ENCODE measurements around the gene MLX.
A peak's percentile ranks its signal among the peaks of the same experiment; 100 is the strongest.
"Not testable (repeated sequence)": the region's sequence is repeated elsewhere in the genome, so short reads cannot be mapped to it uniquely, and the experiment has no call there.

MLX gene

DNA sequence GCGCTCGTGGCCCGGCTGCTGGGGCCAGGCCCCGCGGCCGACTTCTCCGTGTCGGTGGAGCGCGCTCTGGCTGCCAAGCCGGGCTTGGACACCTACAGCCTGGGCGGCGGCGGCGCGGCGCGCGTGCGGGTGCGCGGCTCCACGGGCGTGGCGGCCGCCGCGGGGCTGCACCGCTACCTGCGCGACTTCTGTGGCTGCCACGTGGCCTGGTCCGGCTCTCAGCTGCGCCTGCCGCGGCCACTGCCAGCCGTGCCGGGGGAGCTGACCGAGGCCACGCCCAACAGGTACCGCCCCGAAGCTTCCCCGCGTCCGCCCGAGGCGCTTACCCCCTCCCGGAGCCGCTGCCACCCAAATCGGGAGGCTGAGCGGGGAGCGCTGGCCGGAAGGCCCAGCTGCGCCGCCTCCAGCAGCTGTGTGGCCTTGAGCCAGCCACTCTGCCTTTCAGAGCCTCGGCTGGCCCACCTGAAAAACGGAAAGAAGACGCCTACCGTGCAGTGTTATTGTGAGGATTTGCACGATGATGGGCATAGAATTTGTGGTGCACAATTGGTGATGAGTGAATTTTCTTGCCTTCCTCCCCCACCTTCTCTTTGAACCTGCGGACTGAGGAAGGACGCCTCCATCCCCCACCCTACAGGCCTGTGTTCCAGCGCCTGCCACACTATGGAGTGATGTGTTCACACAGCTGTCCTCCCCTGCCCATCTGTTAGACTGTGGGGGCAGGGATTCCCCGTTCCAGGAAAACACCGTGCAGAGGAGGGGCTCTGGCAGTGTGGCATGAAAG, 30.3 kb upstream of the MLX start:
- DNase-seq: peak; percentile 67 to 70

- DNase-seq: no peak
Observed at GRCh38 chr17:42537156-42537805, 29.6 kb upstream of the MLX start.

DNA sequence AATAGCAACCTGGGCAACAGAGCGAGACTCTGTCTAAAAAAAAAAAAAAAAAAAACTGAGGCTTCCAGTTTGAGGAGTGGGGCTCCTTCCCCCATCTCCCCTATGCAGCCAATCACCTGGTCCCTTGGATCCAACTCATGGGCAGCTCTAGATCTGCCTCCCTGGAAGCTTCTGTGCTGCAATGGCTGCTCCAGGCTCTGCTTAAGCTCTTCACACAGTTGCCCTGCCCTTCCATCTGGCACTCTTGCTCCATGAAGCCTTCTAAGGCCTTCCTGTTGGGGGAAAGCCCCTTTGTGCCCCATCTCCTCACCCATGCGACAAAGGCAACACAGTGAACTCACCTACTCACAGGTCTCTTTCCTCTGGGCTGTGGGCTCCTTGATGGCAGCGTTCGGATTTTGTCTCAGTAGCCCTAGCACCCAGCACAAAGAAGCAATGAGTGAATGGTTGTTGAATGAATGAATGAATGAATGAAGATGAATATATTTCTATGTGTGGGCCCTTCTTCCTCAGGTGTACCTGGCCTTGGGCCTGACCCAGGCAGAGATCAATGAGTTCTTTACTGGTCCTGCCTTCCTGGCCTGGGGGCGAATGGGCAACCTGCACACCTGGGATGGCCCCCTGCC, 29.0 kb upstream of the MLX start:
- DNase-seq: no peak

- DNase-seq: no peak
Observed at GRCh38 chr17:42538482-42538881, 28.4 kb upstream of the MLX start.

- DNase-seq: not testable (repeated sequence)
Observed at GRCh38 chr17:42540558-42540957, 26.3 kb upstream of the MLX start.

DNA sequence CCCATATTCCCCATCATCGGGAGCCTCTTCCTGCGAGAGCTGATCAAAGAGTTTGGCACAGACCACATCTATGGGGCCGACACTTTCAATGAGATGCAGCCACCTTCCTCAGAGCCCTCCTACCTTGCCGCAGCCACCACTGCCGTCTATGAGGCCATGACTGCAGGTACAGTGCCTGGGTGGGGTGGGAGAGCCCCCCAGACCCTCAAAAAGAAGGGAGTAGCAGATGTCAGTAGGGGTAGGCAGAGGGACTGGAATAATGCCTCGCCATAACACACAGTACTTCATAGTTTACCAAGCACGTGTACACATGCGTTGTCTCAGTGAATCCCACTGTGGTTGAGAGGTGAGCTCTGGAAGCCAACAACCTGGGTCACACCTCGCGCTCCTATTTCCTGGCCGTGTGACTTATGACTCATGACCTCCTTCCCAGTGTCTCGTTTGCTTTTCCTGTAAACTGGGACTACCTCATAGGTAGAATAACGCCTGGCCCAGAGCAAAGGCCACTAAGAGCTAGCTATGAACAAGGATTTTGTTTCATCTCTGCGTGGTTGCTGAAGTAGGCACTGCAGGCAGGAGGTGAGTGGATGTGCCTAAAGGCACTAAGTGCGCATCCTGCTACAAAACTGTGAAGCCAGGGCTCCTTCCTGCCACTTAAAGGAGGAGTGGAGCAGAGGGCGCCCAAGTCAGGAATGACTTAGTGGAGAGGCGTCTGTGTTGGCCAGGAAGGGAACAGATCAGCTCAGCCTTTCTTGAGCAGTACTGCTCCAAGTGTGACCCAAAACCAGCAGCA, 25.7 kb upstream of the MLX start:
- DNase-seq: no peak

GRCh38 chr17:42543190-42544079, 23.5 kb upstream of the MLX start:
- DNase-seq: no peak

DNA sequence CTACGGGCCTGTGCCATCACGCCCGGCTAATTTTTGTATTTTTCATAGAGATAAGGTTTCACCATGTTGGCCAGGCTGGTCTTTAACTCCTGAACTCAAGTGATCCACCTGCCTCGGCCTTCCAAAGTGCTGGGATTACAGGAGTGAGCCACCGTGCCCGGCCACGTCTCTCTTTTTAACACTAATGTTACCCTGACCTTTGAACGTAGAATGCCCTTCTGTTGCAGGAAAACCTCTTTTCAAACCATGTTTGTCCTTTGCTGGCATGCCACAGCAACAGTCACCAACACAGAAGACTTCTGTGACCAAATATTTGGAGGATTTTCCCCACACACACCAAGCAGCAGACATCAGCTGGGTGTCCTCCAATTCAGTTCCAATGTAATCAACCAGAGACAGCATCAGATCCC, 22.0 kb upstream of the MLX start:
- DNase-seq: no peak

DNA sequence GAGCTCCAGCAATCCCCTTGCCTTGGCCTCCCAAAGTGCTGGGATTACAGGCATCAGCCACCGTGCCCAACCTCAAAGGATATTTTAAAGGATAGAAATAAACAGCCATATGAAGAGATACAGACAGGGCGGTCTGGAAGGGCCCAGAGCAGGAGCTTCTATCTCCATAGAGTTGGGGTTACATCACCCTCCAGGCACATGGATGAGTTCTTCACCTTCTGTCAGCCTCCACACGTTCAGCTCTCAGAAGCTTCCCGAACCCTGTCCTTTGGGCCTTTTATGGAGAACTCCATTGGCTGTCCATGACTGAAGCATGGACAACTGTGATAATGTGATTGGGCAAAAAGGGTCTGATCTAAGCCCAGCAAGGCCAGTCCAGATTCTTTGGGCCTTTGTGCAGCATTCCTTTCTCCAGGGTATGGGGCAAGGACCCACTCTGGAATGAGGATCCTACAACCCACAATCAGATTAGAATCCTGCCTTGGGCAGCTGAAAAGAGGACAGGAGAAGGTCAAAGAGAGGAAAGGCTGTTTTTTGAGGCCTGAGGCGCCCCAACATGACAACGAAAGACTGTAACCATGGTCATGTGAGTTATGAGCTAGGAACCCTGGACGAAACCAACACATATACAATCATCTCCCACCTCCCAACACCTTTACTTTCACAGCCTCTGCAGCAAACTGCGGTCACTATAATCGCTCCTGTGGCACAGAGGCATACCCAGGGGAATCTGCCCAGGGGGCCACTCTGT, 21.0 kb upstream of the MLX start:
- DNase-seq: not testable (repeated sequence)

DNA sequence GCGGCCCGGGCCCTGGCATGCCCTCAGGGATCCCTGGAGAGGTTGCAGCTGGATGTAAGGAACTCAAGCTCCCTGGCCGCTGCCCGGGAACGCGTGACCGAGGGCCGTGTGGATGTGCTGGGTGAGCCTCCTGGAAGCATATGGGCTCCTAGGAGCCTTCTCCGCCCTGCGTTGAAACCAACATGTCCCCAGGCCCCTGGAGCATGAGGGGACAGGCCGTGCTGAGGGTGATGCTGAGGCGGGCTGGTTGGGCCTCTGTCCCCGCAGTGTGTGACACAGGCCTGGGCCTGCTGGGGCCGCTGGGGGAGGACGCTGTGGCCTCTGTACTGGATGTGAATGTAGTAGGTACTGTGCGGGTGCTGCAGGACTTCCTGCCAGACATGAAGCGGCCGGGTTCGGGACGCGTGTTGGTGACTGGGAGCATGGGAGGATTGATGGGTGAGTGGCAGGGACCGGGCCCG, 19.9 kb upstream of the MLX start:
- no peak for DNase-seq

DNA sequence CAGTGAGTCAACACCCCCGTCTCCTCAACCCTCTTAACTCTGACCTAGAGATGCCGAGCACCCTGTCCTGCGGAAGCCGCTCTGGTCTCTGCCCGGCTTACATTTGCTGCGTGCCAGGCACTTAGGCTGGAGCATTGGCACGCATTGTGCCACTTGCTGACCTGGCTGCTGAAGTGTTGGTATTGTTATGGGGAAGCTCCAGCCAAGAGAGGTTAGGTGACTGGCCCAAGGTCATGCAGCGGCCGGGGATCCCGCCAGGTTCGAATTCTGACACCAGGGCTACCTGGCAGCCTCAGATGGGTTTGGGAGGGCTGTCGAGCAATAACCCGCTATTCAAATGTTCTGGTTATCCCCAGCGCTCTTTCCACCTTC, 19.2 kb upstream of the MLX start:
- no peak for DNase-seq

- DNase-seq: peak; percentile 67 to 76
Observed at GRCh38 chr17:42548070-42548837, 18.6 kb upstream of the MLX start.

DNA sequence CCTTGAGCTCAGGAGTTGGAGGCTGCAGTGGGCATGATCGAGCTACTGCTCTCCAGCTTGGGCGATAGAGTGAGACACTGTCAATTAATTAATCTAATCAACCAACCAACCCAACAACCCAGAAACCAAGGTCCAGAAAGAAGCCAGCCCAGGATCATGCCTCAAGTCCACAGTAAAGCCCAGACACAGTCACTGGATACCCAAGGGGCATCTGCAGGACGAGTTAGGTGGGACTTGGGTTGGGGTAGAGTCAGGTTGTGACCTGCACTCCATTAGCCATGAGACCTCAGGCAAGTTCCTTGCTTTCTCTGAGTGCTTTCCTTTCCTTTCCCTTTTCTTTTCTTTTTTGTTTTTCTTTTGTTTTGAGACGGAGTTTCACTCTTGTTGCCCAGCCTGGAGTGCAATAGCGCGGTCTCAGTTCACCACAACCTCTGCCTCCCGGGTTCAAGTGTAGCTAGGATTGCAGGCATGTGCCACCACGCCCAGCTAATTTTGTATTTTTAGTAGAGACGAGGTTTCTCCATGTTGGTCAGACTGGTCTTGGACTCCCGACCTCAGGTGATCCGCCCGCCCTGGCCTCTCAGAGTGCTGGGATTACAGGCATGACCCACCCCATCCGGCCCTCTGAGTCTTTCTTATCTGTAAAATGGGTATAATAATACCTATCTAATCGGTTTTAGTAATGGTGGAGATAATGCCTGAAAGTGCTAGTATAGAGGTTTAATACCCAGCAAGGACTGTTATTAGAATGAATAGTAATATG, 17.7 kb upstream of the MLX start:
- no peak for DNase-seq

DNA sequence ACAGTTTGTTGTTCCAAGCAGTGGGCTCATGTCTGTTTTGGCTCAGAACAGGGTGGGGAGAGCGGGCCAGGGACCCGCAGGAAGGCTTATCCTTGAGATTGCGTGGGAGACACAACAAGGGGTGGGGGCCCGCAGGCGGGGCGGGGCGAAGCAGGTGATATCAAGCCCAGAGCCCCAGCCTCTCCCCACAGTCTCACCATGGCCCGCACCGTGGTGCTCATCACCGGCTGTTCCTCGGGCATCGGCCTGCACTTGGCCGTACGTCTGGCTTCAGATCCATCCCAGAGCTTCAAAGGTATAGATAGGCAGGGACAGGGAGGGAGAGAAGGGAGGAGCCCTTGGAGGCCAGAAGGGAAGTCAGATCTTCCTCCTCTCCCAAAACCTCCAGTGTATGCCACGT, 14.2 kb upstream of the MLX start, which contains the start of gene HSD17B1:
HSD17B1 (plus strand) TSS at position 188 of the 400 bp plus-strand sequence; CDS start at position 199, 11 bp downstream.
- not testable (repeated sequence) for DNase-seq

DNA sequence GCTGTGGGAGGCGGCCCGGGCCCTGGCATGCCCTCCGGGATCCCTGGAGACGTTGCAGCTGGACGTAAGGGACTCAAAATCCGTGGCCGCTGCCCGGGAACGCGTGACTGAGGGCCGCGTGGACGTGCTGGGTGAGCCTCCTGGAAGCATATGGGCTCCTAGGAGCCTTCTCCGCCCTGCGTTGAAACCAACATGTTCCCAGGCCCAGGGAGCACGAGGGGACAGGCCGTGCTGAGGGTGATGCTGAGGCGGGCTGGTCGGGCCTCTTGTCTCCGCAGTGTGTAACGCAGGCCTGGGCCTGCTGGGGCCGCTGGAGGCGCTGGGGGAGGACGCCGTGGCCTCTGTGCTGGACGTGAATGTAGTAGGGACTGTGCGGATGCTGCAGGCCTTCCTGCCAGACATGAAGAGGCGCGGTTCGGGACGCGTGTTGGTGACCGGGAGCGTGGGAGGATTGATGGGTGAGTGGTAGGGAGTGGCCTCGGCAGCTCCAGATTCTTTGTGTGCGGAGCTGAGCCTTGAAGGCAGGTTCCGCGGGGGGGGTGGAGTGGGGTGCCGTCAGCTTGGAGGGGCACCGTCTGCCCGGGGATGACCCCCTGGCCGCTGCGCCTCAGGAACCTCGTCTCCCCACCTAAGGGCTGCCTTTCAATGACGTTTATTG, 13.6 kb upstream of the MLX start:
- no peak for DNase-seq

GRCh38 chr17:42553866-42554249, 13.0 kb upstream of the MLX start:
- DNase-seq: no peak

DNA sequence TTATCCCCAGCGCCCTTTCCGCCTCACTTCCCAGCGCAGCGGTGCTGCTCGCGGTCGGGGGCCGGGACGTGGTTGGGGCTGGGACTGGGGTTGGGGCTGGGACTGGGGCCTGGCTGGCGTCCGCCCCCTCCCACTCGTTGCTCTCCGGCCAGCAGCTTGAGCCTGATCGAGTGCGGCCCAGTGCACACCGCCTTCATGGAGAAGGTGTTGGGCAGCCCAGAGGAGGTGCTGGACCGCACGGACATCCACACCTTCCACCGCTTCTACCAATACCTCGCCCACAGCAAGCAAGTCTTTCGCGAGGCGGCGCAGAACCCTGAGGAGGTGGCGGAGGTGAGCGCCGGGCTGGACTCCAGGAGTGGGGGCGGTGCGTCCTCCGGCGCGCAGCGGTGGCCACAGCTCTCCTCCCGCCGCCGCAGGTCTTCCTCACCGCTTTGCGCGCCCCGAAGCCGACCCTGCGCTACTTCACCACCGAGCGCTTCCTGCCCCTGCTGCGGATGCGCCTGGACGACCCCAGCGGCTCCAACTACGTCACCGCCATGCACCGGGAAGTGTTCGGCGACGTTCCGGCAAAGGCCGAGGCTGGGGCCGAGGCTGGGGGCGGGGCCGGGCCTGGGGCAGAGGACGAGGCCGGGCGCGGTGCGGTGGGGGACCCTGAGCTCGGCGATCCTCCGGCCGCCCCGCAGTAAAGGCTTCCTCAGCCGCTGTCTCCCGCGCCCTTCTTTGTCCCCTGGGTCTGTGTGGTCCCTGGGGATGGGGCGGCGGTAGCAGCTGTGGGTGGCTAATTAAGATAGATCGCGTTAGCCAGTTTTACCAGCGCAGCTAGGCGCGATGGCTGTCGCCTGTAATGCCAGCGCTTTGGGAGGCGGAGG, 12.4 kb upstream of the MLX start:
- DNase-seq: peak; percentile 62 to 65

- no peak for DNase-seq
Observed at GRCh38 chr17:42555122-42555622, 11.7 kb upstream of the MLX start.

Measured in stimulated activated CD4-positive, alpha-beta T cell treated with anti-CD3 and anti-CD28 coated beads, Interleukin-2, amount 100 ng/mL, for 48 hours (primary cell).